Adipocyte (in vitro differentiated cells): ENCODE results near the gene PCDHA9.
"Not testable (repeated sequence)": the region's sequence is repeated elsewhere in the genome, so short reads cannot be mapped to it uniquely, and the experiment has no call there.

Experiments used
- DNase-seq: peaks from one replicate; pipeline ENCODE4 v3.0.0-alpha.2; 2015; ENCODE audit warnings: low read depth
- H3K27me3 ChIP-seq: replicated peaks from 2 replicates; pipeline ENCODE4 v1.7.0; 2013; ENCODE audit warnings: mild to moderate bottlenecking, low read length, moderate library complexity; ENCODE audit not compliant: control insufficient read depth, insufficient read depth
- H3K36me3 ChIP-seq: 2 replicates; pipeline ENCODE4 v1.7.0; 2013; ENCODE audit warnings: low read length, mild to moderate bottlenecking, moderate library complexity; ENCODE audit not compliant: control insufficient read depth, insufficient read depth, severe bottlenecking
- H3K4me1 ChIP-seq: 2 replicates; pipeline ENCODE4 v1.7.0; 2013; ENCODE audit warnings: mild to moderate bottlenecking, low read length, moderate library complexity; ENCODE audit not compliant: control insufficient read depth, insufficient read depth
- H3K4me3 ChIP-seq: 2 replicates; pipeline ENCODE4 v1.7.0; 2013; ENCODE audit warnings: mild to moderate bottlenecking, low read length, moderate library complexity
- H3K9ac ChIP-seq: 2 replicates; pipeline ENCODE4 v1.7.0; 2013; ENCODE audit warnings: mild to moderate bottlenecking, low read length, moderate library complexity
- H3K9me3 ChIP-seq: 2 replicates; pipeline ENCODE4 v1.7.0; 2013; ENCODE audit warnings: mild to moderate bottlenecking, low read length, moderate library complexity; ENCODE audit not compliant: control insufficient read depth

Gene PCDHA9

DNA sequence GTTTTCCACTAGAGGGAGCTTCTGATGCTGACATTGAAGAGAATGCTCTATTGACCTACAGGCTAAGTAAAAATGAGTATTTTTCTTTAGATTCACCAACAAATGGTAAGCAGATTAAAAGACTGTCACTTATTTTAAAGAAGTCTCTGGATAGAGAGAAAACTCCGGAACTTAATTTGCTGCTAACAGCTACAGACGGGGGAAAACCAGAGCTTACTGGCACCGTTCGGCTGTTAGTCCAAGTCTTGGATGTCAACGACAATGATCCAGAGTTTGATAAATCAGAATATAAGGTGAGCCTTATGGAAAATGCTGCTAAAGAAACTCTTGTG is 21.3 kb downstream of the PCDHA9 start:
- Histone ChIP-seq H3K27me3 (no peaks in the 10 kb centered on the region), H3K9me3 (peaks cover 24% of the 10 kb centered on the region), H3K36me3 (no peaks in the 10 kb centered on the region), H3K4me3 (no peak overlapping the region), H3K9ac (no peak overlapping the region), H3K4me1 (no peaks in the 10 kb centered on the region)
- DNase-seq: no peak

DNA sequence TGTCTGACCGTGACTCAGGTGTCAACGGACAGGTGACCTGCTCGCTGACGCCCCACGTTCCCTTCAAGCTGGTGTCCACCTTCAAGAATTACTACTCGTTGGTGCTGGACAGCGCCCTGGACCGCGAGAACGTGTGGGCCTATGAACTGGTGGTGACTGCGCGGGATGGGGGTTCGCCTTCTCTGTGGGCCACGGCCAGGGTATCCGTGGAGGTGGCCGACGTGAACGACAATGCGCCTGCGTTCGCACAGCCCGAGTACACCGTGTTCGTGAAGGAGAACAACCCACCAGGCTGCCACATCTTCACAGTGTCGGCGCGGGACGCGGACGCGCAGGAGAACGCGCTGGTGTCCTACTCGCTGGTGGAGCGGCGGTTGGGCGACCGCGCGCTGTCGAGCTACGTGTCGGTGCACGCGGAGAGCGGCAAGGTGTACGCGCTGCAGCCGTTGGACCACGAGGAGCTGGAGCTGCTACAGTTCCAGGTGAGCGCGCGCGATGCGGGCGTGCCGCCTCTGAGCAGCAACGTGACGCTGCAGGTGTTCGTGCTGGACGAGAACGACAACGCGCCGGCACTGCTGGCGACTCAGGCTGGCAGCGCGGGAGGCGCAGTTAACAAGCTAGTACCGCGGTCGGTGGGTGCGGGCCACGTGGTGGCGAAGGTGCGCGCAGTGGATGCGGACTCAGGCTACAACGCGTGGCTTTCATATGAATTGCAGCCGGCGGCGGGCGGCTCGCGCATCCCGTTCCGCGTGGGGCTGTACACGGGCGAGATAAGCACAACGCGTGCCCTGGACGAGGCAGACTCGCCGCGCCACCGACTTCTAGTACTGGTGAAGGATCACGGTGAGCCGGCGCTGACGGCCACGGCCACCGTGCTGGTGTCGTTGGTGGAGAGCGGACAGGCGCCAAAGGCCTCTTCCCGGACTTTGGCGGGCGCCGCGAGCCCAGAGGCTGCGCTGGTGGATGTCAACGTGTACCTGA is 22.3 kb downstream of the PCDHA9 start:
- no peak for DNase-seq
- Histone ChIP-seq H3K9ac (no peak overlapping the region), H3K4me3 (no peak overlapping the region), H3K4me1 (no peaks in the 10 kb centered on the region), H3K27me3 (no peaks in the 10 kb centered on the region), H3K9me3 (peaks cover 22% of the 10 kb centered on the region), H3K36me3 (no peaks in the 10 kb centered on the region)

DNA sequence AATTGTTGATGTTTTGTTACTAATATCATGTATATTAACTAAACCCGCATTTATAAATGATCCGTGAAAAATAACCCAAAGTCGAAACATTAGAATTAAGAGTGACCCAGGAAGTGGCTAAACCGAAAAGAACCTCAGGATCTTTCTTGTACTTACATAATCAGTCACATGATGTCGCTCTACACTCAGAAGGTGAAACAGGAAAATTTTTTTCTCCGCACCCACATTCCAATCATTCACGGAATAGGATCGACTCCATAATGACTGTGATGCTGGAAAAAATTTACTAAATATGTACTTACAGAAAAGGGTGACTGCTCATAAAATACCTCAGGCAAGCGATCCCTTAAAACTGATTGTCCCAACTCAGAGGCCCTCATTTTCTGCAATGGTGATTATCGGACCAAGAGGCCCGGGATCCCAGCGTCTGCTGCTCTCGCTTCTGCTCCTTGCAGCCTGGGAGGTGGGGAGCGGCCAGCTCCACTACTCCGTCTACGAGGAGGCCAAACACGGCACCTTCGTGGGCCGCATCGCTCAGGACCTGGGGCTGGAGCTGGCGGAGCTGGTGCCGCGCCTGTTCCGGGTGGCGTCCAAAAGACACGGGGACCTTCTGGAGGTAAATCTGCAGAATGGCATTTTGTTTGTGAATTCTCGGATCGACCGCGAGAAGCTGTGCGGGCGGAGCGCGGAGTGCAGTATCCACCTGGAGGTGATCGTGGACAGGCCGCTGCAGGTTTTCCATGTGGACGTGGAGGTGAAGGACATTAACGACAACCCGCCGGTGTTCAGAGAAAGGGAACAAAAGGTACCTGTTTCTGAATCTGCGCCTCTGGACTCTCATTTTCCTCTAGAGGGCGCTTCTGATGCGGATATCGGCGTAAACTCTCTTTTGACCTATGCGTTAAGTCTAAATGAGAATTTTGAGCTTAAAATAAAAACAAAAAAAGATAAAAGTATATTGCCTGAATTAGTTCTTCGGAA is 27.2 kb downstream of the PCDHA9 start, which contains the start of gene PCDHA12:
Gene PCDHA12, plus strand, starts transcription at position 224 of the 981 bp plus-strand sequence. Its CDS starts 165 bp downstream, at position 389.
- Histone ChIP-seq H3K9me3 (peaks cover 15% of the 10 kb centered on the region), H3K4me1 (no peaks in the 10 kb centered on the region), H3K4me3 (no peak within 1 kb of the TSS), H3K9ac (no peak within 1 kb of the TSS), H3K36me3 (no peaks in the 10 kb centered on the region), H3K27me3 (no peaks in the 10 kb centered on the region)
- DNase-seq: no peak

DNA sequence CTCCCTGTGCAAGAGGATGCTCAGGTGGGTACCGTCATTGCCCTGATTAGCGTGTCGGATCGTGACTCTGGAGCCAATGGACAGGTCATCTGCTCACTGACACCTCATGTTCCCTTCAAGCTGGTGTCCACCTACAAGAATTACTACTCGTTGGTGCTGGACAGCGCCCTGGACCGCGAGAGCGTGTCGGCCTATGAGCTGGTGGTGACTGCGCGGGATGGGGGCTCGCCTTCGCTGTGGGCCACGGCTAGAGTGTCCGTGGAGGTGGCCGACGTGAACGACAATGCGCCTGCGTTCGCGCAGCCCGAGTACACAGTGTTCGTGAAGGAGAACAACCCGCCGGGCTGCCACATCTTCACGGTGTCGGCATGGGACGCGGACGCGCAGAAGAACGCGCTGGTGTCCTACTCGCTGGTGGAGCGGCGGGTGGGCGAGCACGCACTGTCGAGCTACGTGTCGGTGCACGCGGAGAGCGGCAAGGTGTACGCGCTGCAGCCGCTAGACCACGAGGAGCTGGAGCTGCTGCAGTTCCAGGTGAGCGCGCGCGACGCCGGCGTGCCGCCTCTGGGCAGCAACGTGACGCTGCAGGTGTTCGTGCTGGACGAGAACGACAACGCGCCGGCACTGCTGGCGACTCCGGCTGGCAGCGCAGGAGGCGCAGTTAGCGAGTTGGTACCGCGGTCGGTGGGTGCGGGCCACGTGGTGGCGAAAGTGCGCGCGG is 28.5 kb downstream of the PCDHA9 start:
- not testable (repeated sequence) for DNase-seq, H3K4me3 ChIP-seq, H3K4me1 ChIP-seq, H3K36me3 ChIP-seq, H3K9ac ChIP-seq, H3K27me3 ChIP-seq
- H3K9me3 ChIP-seq: peaks cover 10% of the 10 kb centered on the region

DNA sequence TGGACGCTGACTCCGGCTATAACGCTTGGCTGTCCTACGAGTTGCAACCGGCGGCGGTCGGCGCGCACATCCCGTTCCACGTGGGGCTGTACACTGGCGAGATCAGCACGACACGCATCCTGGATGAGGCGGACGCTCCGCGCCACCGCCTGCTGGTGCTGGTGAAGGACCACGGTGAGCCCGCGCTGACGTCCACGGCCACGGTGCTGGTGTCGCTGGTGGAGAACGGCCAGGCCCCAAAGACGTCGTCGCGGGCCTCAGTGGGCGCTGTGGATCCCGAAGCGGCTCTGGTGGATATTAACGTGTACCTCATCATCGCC is 29.0 kb downstream of the PCDHA9 start:
- Histone ChIP-seq H3K4me1 (no peaks in the 10 kb centered on the region), H3K9ac (no peak overlapping the region), H3K4me3 (no peak overlapping the region), H3K36me3 (no peaks in the 10 kb centered on the region), H3K9me3 (peaks cover 8% of the 10 kb centered on the region), H3K27me3 (no peaks in the 10 kb centered on the region)
- no peak for DNase-seq

DNA sequence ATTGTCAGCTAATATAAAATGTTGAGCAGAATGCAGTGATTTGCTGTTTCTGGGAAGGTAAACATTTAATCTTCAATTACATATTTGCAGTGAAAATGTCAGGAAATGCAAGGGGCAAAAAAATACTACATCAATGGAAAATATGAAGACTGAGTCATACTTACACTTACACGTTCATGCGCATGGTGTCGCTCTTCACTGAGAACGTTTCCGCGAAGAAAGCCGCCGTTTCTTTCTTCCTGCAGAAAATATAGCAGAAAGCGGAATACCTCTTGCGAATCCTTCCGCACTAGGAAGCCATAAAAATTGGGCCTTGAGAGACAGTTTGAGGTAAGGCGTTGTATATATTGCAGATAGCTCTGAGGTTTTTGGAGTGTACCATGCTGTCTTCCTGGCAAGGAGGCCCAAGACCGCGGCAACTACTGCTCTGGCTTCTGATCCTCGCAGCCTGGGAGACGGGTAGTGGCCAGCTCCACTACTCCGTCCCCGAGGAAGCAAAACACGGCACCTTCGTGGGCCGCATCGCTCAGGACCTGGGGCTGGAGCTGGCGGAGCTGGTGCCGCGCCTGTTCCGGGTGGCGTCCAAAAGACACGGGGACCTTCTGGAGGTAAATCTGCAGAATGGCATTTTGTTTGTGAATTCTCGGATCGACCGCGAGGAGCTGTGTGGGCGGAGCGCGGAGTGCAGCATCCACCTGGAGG is 33.9 kb downstream of the PCDHA9 start, which contains the start of gene PCDHA13:
Gene PCDHA13, plus strand, starts transcription at position 236 of the 702 bp plus-strand sequence. Its CDS starts 145 bp downstream, at position 381.
- Histone ChIP-seq H3K9ac (no peak within 1 kb of the TSS), H3K4me1 (no peaks in the 10 kb centered on the region), H3K27me3 (no peaks in the 10 kb centered on the region), H3K36me3 (no peaks in the 10 kb centered on the region), H3K4me3 (peak within 1 kb of the TSS; percentile 48), H3K9me3 (peaks cover 7% of the 10 kb centered on the region)
- peak; percentile 0 for DNase-seq

DNA sequence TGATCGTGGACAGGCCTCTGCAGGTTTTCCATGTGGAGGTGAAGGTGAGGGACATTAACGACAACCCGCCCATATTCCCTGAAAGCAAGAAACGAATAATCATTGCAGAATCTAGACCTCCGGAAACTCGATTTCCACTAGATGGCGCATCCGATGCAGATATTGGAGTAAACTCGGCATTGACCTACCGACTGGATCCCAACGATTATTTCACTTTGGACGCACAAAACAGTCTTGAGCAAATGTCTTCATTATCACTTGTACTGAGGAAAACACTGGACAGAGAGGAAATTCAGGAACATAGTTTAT is 34.4 kb downstream of the PCDHA9 start:
- H3K36me3 ChIP-seq: no peaks in the 10 kb centered on the region
- peak overlapping the region; percentile 48 for H3K4me3 ChIP-seq
- no peaks in the 10 kb centered on the region for H3K27me3 ChIP-seq
- no peak overlapping the region for H3K9ac ChIP-seq
- H3K4me1 ChIP-seq: no peaks in the 10 kb centered on the region
- DNase-seq: peak; percentile 0
- H3K9me3 ChIP-seq: peaks cover 7% of the 10 kb centered on the region

DNA sequence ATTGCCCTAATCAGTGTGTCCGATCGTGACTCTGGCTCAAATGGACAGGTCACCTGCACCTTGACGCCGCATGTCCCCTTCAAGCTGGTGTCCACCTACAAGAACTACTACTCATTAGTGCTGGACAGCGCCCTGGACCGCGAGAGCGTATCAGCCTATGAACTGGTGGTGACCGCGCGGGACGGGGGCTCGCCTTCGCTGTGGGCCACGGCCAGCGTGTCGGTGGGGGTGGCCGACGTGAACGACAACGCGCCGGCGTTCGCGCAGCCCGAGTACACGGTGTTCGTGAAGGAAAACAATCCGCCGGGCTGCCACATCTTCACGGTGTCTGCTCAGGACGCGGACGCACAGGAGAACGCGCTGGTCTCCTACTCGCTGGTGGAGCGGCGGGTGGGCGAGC is 35.2 kb downstream of the PCDHA9 start:
- no peak for DNase-seq
- Histone ChIP-seq H3K27me3 (no peaks in the 10 kb centered on the region), H3K9me3 (peaks cover 12% of the 10 kb centered on the region), H3K4me1 (no peaks in the 10 kb centered on the region), H3K9ac (no peak overlapping the region), H3K36me3 (no peaks in the 10 kb centered on the region), H3K4me3 (no peak overlapping the region)

DNA sequence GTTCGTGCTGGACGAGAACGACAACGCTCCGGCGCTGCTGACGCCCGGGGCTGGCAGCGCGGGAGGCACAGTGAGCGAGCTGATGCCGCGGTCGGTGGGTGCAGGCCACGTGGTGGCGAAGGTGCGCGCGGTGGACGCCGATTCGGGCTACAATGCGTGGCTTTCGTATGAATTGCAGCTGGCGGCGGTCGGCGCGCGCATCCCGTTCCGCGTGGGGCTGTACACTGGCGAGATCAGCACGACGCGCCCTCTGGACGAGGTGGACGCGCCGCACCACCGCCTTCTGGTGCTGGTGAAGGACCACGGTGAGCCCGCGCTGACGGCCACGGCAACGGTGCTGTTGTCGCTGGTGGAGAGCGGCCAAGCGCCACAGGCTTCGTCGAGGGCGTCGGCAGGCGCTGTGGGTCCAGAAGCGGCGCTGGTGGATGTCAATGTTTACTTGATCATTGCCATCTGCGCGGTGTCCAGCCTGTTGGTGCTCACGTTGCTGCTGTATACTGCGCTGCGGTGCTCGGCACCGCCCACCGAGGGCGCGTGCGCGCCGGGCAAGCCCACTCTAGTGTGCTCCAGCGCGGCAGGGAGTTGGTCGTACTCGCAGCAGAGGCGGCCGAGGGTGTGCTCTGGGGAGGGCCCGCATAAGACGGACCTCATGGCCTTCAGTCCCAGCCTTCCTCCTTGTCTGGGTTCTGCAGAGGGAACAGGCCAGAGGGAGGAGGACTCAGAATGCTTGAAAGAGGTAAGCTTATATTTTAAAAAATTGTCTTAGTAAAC is 35.9 kb downstream of the PCDHA9 start:
- Histone ChIP-seq H3K4me3 (no peak overlapping the region), H3K36me3 (no peaks in the 10 kb centered on the region)

More for the DNA sequence above, 35.9 kb downstream of the PCDHA9 start:
- H3K9me3 ChIP-seq: peaks cover 12% of the 10 kb centered on the region
- no peak for DNase-seq
- H3K27me3 ChIP-seq: no peaks in the 10 kb centered on the region
- no peak overlapping the region for H3K9ac ChIP-seq
- no peaks in the 10 kb centered on the region for H3K4me1 ChIP-seq
